Measurements from ENCODE around the gene TM4SF18.

TM4SF18 gene

GRCh38 chr3:149284034-149284433, 49.4 kb downstream of the TM4SF18 start:
- DNase-seq (ENCODE audit: low read depth in 2 of 2) = no peak

- DNase-seq (ENCODE audit: low read depth in 2 of 2) = no peak
Measured at GRCh38 chr3:149283401-149283800, 50.0 kb downstream of the TM4SF18 start.

GRCh38 chr3:149282836-149283235, 50.6 kb downstream of the TM4SF18 start:
- DNase-seq (ENCODE audit: low read depth in 2 of 2) = no peak

- DNase-seq (ENCODE audit: low read depth in 2 of 2) = no peak
Measured at GRCh38 chr3:149282322-149282721, 51.1 kb downstream of the TM4SF18 start.

- no peak for DNase-seq (ENCODE audit: low read depth in 2 of 2)
Measured at GRCh38 chr3:149280671-149281349, 52.6 kb downstream of the TM4SF18 start.

GRCh38 chr3:149278911-149279310, 54.5 kb downstream of the TM4SF18 start:
- no peak for DNase-seq (ENCODE audit: low read depth in 2 of 2)

- no peak for DNase-seq (ENCODE audit: low read depth in 2 of 2)
Measured at GRCh38 chr3:149277331-149277813, 56.1 kb downstream of the TM4SF18 start.

GRCh38 chr3:149276619-149277018, 56.8 kb downstream of the TM4SF18 start:
- no peak for DNase-seq (ENCODE audit: low read depth in 2 of 2)

GRCh38 chr3:149274220-149274619, 59.2 kb downstream of the TM4SF18 start:
- no peak for DNase-seq (ENCODE audit: low read depth in 2 of 2)

GRCh38 chr3:149273096-149273751, 60.2 kb downstream of the TM4SF18 start:
- DNase-seq (ENCODE audit: low read depth in 2 of 2) = no peak

GRCh38 chr3:149271669-149272068, 61.8 kb downstream of the TM4SF18 start:
- no peak for DNase-seq (ENCODE audit: low read depth in 2 of 2)

GRCh38 chr3:149270180-149270579, 63.3 kb downstream of the TM4SF18 start:
- DNase-seq (ENCODE audit: low read depth in 2 of 2) = no peak

- no peak for DNase-seq (ENCODE audit: low read depth in 2 of 2)
Measured at GRCh38 chr3:149269687-149270086, 63.7 kb downstream of the TM4SF18 start.

Measured in stimulated activated CD8-positive, alpha-beta memory T cell treated with anti-CD3 and anti-CD28 coated beads, Interleukin-2, amount 100 ng/mL, for 1 hour (primary cell).